Mesenchymal stem cell (in vitro differentiated cells and primary cell): ENCODE measurements around the gene PLEKHG5.

Experiments
- DNase-seq: peaks from one replicate; pipeline ENCODE4 v3.0.0-alpha.2; 2013
- H2AFZ ChIP-seq: one replicate; pipeline ENCODE4 v1.6.1; 2013; ENCODE audit warnings: low read depth, mild to moderate bottlenecking, control low read depth, inconsistent platforms, low read length, moderate library complexity
- H2AK5ac ChIP-seq: 2 replicates; pipeline ENCODE4 v1.6.1; 2013; ENCODE audit warnings: low read length, moderate library complexity, mild to moderate bottlenecking, inconsistent platforms; ENCODE audit not compliant: severe bottlenecking
- H2BK120ac ChIP-seq: one replicate; pipeline ENCODE4 v1.6.1; 2013; ENCODE audit warnings: low read depth, mild to moderate bottlenecking, inconsistent platforms, low read length, moderate library complexity
- H2BK12ac ChIP-seq, 2 experiments: one replicate each; pipeline ENCODE4 v1.6.1; 2013; ENCODE audit warnings: inconsistent platforms in 2 of 2, low read length in 2 of 2, mild to moderate bottlenecking in 2 of 2, moderate library complexity in 2 of 2, control low read depth in 1 of 2
- H2BK15ac ChIP-seq: one replicate; pipeline ENCODE4 v1.6.1; 2013; ENCODE audit warnings: mild to moderate bottlenecking, low read depth, inconsistent platforms; ENCODE audit not compliant: poor library complexity, severe bottlenecking
- H2BK5ac ChIP-seq: 2 replicates; pipeline ENCODE4 v1.6.1; 2013; ENCODE audit warnings: low read depth, mild to moderate bottlenecking, low read length, control low read depth, inconsistent platforms; ENCODE audit not compliant: poor library complexity, severe bottlenecking
- H3K14ac ChIP-seq, 2 experiments: one replicate each; pipeline ENCODE4 v1.6.1; 2013; ENCODE audit warnings: inconsistent platforms in 2 of 2, low read length in 2 of 2, control low read depth in 1 of 2, mild to moderate bottlenecking in 1 of 2, moderate library complexity in 1 of 2
- H3K18ac ChIP-seq, 2 experiments: one replicate each; pipeline ENCODE4 v1.6.1; 2013; ENCODE audit warnings: inconsistent platforms in 2 of 2, low read length in 2 of 2, control low read depth in 1 of 2, low read depth in 1 of 2, mild to moderate bottlenecking in 1 of 2
- H3K23ac ChIP-seq, 2 experiments: one replicate each; pipeline ENCODE4 v1.6.1; 2013; ENCODE audit warnings: inconsistent platforms in 2 of 2, low read length in 2 of 2, mild to moderate bottlenecking in 2 of 2, moderate library complexity in 2 of 2, control low read depth in 1 of 2
- H3K27ac ChIP-seq: 2 replicates; pipeline ENCODE4 v1.5.1; 2013; ENCODE audit warnings: mild to moderate bottlenecking, moderate library complexity, low read length, control low read depth, inconsistent platforms; ENCODE audit not compliant: poor library complexity, severe bottlenecking
- H3K27me3 ChIP-seq, 2 experiments: 2 replicates each; pipeline versions ENCODE4 v1.6.1 to v1.7.0; 2013; ENCODE audit warnings: low read length in 2 of 2, mild to moderate bottlenecking in 2 of 2, moderate library complexity in 2 of 2, control low read depth in 1 of 2, inconsistent platforms in 1 of 2; ENCODE audit not compliant: control insufficient read depth in 1 of 2, insufficient read depth in 1 of 2
- H3K36me3 ChIP-seq, 2 experiments: 2 replicates each; pipeline versions ENCODE4 v1.6.1 to v1.7.0; 2013; ENCODE audit warnings: low read length in 2 of 2, control low read depth in 1 of 2, inconsistent platforms in 1 of 2, low read depth in 1 of 2, mild to moderate bottlenecking in 1 of 2; ENCODE audit not compliant: insufficient read depth in 2 of 2, control insufficient read depth in 1 of 2
- H3K4ac ChIP-seq, 2 experiments: one replicate each; pipeline ENCODE4 v1.6.1; 2013; ENCODE audit warnings: inconsistent platforms in 2 of 2, low read length in 2 of 2, mild to moderate bottlenecking in 2 of 2, moderate library complexity in 2 of 2, control low read depth in 1 of 2, low read depth in 1 of 2
- H3K4me1 ChIP-seq: 2 replicates; pipeline ENCODE4 v1.6.1; 2013; ENCODE audit warnings: low read depth, low read length, control low read depth; ENCODE audit not compliant: control insufficient read depth, insufficient read depth
- H3K4me2 ChIP-seq: 2 replicates; pipeline ENCODE4 v1.6.1; 2013; ENCODE audit warnings: low read length, mild to moderate bottlenecking, inconsistent platforms; ENCODE audit not compliant: poor library complexity, severe bottlenecking
- H3K4me3 ChIP-seq, 2 experiments: 2 replicates each; pipeline versions ENCODE4 v1.5.1 to v1.7.0; 2013; ENCODE audit warnings: low read length in 2 of 2, mild to moderate bottlenecking in 2 of 2, control low read depth in 1 of 2, low read depth in 1 of 2; ENCODE audit not compliant: insufficient read depth in 1 of 2
- H3K79me1 ChIP-seq: replicated peaks from 2 replicates; pipeline ENCODE4 v1.6.1; 2013; ENCODE audit warnings: mild to moderate bottlenecking, control low read depth, low read length, inconsistent platforms; ENCODE audit not compliant: poor library complexity, severe bottlenecking
- H3K9ac ChIP-seq: 2 replicates; pipeline ENCODE4 v1.7.0; 2013; ENCODE audit warnings: mild to moderate bottlenecking, low read length, moderate library complexity
- H3K9me3 ChIP-seq: 2 replicates; pipeline ENCODE4 v1.7.0; 2013; ENCODE audit warnings: mild to moderate bottlenecking, low read length; ENCODE audit not compliant: control insufficient read depth
- H4K8ac ChIP-seq: one replicate; pipeline ENCODE4 v1.6.1; 2013; ENCODE audit warnings: inconsistent platforms, mild to moderate bottlenecking, low read length, moderate library complexity
- H4K91ac ChIP-seq: one replicate; pipeline ENCODE4 v1.6.1; 2013; ENCODE audit warnings: mild to moderate bottlenecking, low read length, inconsistent platforms
- WGBS: methylation state at CpG from one replicate; pipeline ENCODE4 v1.1.7; 2013; ENCODE audit warnings: mixed read lengths; 5-methylcytosine and 5-hydroxymethylcytosine counted together

PLEKHG5 gene

DNA sequence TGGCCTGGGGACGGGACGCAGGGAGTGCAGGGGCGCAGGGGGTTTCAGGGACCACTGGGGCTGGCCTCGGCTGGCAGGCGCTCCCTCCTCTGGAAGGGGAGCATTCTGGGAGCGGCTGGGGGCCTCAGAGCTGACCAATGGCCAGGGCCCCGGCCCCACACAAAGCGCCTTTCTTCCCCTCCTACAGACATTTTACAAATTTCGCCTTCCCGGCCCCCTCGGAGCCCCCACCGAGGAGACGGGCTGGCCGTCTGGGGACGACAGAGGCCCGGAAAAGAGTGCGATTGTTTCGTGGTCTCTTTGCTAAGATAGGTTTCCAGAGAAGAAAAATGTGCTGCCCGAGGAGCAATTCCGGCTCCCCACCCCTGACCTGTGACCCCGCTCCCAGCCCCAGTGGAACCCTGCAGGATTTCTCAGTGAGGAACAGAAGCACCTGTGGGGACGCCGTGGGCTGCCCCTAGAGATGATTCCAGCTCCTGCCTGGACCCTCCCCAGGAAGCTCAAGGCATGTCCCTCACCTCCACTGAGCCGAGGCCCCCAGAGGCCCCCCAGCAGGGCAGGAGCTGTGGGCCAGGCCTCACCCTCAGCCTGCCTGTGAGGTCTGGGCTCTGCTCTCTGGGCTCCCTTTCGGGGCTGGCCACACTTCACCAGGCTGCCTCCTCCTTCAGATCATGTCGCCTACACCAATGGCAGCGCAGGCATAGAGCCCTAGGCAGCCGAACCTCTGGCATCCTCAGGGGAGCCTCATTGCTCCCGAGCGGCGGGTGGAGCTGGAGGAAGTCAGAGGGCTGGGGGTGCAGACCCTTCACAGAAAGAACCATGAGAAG lies 15.0 kb upstream of the PLEKHG5 start:
- Histone ChIP-seq H2BK120ac (no peak overlapping the region), H2BK5ac (no peak overlapping the region), H3K23ac (no peak overlapping the region), H4K91ac (no peak overlapping the region), H3K18ac (no peak overlapping the region), H2AFZ (no peak overlapping the region), H2AK5ac (no peak overlapping the region), H3K27me3 (peaks cover 0 to 34% of the 10 kb centered on the region in 2 experiments), H2BK15ac (no peak overlapping the region), H2BK12ac (no peak overlapping the region), H3K9me3 (no peaks in the 10 kb centered on the region), H4K8ac (no peak overlapping the region), H3K27ac (no peak overlapping the region), H3K4me1 (peaks cover 8% of the 10 kb centered on the region), H3K4me2 (no peak overlapping the region), H3K4me3 (no peak overlapping the region), H3K79me1 (no peaks in the 10 kb centered on the region), H3K4ac (no peak overlapping the region), H3K14ac (no peak overlapping the region), H3K9ac (no peak overlapping the region), H3K36me3 (no peaks in the 10 kb centered on the region)
- no peak for DNase-seq
- WGBS = 77% methylated on average over 29 of the region's 31 CpGs

DNA sequence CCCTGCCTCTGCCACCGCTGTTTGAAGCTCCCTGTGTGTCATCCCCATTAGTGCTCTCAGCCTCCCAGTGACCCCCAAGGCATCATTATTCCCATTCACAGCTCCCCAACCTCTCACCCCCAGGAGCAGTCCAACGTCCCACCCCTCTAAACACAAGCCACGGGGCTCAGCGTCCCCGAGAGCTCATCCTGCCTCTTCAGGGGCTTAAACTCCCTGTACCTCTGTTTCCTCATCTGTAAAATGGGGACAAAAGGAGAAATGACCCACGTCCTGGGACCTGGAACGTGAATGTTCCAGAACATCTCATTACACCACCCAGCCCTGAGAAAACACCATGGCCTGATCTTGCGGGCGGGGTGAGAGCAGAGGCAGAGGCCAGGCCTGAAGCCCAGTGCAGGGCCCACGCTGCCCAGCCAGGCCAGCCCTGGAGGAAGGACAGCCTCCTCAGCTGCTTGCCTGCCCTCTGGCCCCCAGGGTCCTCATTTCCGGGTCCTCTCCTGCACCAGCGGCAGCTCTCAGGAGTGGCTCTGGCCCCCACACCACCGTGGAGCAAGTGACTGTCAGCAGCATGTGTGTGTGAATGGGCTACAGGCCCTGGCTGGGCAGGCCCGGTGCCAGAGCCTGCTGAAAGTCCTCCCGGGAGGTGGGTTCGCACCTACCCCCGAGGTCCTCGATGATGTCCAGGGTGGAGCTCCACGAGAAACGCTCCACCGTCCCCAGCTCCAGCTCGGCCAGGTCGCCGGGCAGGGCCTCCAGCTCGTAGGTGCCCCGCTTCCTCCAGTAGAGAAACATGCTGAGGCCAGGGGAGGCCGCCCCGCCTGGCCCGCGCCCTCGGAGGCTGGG lies 14.1 kb upstream of the PLEKHG5 start:
- DNase-seq = no peak
- H3K14ac ChIP-seq = peak overlapping the region in 1 of 2 experiments; percentile 31
- no peak overlapping the region for H3K4me2 ChIP-seq
- H3K27ac ChIP-seq = no peak overlapping the region
- no peak overlapping the region for H3K18ac ChIP-seq
- H3K36me3 ChIP-seq = no peaks in the 10 kb centered on the region
- H3K27me3 ChIP-seq = peaks cover 0 to 41% of the 10 kb centered on the region in 2 experiments
- no peak overlapping the region for H3K4ac ChIP-seq
- H3K4me3 ChIP-seq = no peak overlapping the region
- no peak overlapping the region for H4K91ac ChIP-seq
- no peak overlapping the region for H2BK5ac ChIP-seq
- H3K23ac ChIP-seq = no peak overlapping the region
- no peaks in the 10 kb centered on the region for H3K9me3 ChIP-seq
- no peak overlapping the region for H2BK15ac ChIP-seq
- H2AK5ac ChIP-seq = no peak overlapping the region
- no peak overlapping the region for H2BK12ac ChIP-seq
- no peaks in the 10 kb centered on the region for H3K79me1 ChIP-seq
- no peak overlapping the region for H3K9ac ChIP-seq
- H4K8ac ChIP-seq = no peak overlapping the region
- H3K4me1 ChIP-seq = peaks cover 8% of the 10 kb centered on the region
- H2BK120ac ChIP-seq = no peak overlapping the region
- no peak overlapping the region for H2AFZ ChIP-seq
- 91% methylated on average over 31 of the region's 31 CpGs for WGBS

DNA sequence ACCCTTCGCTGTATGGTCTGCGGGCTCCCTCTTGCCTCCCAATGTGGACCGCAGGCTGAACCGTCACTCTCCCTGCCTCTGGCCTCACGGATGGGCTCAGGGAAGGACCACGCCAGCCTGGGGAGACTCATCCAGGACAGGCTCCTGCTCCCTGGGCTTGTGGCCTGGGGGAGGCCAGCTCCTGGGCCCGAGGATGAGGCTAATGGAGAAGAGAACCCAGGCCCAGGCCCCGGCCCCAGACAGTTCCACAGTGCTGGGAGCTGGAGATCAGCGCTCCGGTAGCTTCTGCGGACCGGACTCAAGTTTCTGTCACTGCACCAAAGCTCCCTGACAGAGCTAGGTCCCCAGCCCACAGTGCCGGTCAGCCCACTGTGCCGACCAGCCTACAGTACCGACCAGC lies 13.4 kb upstream of the PLEKHG5 start:
- H3K79me1 ChIP-seq = no peaks in the 10 kb centered on the region
- WGBS = 96% methylated on average over 15 of the region's 15 CpGs

More for the DNA sequence above, 13.4 kb upstream of the PLEKHG5 start:
- Histone ChIP-seq H3K27ac (no peak overlapping the region), H2BK12ac (no peak overlapping the region), H3K9me3 (no peaks in the 10 kb centered on the region), H2BK120ac (no peak overlapping the region), H3K27me3 (peaks cover 0 to 43% of the 10 kb centered on the region in 2 experiments), H2BK5ac (no peak overlapping the region), H3K4me2 (no peak overlapping the region), H4K91ac (no peak overlapping the region), H2AK5ac (no peak overlapping the region), H3K14ac (no peak overlapping the region), H2AFZ (no peak overlapping the region), H3K18ac (no peak overlapping the region), H3K4me1 (peaks cover 8% of the 10 kb centered on the region), H4K8ac (no peak overlapping the region), H3K9ac (no peak overlapping the region), H3K4ac (no peak overlapping the region), H3K4me3 (no peak overlapping the region), H3K36me3 (no peaks in the 10 kb centered on the region), H3K23ac (no peak overlapping the region), H2BK15ac (no peak overlapping the region)
- no peak for DNase-seq
